Fibroblast of the conjunctiva (primary cell): Measurements from ENCODE around the gene MAN2A2.

ENCODE experiments used
- DNase-seq: peaks from one replicate; pipeline ENCODE4 v3.0.0-alpha.2; 2010; ENCODE audit warnings: low read depth

MAN2A2 gene

DNA sequence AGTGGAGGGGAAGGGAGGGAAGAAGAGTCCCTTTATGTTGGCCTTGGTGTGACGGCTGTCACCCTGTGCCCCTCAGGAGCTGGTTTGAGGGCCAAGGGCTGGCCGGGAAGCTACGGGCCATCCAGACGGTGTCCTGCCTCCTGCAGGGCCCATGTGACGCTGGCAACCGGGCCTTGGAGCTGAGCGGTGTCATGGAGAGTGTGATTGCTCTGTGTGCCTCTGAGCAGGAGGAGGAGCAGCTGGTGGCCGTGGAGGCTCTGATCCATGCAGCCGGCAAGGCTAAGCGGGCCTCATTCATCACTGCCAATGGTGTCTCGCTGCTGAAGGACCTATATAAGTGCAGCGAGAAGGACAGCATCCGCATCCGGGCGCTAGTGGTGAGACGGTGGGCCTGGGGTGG is 43.4 kb downstream of the MAN2A2 start:
- no peak for DNase-seq

DNA sequence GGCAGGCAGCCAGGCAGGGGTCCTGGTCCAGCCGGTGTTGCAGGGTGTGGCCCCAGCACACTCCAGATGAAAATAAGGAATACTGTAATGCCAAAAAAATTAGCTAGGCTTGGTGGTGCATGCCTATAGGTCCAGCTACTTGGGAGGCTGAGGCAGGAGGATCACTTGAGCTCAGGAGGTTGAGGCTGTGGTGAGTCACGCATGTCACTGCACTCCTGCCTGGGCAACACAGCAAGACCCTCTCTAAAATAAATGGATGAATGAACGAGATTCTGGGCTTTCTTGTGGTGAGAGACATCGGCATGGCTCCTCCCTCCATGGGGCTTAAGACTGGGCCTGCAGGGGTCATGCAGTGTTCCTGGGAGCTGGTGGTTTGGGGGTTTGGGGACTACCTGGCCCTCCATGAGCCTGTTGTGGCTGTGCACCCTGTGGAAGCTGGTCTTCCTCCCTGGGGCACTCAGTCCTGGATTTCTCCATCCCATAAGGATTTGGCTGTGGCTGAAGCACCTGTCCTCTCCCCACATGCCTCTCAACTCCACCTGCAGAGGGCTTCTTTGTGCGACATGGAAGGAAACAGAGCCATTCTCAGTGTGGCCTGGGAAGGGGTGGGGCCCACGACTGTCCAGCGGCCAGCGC is 44.0 kb downstream of the MAN2A2 start:
- DNase-seq, result no peak

- no peak for DNase-seq
These were observed 44.7 kb downstream of the MAN2A2 start for GRCh38 chr15:90947577-90948357.

DNA sequence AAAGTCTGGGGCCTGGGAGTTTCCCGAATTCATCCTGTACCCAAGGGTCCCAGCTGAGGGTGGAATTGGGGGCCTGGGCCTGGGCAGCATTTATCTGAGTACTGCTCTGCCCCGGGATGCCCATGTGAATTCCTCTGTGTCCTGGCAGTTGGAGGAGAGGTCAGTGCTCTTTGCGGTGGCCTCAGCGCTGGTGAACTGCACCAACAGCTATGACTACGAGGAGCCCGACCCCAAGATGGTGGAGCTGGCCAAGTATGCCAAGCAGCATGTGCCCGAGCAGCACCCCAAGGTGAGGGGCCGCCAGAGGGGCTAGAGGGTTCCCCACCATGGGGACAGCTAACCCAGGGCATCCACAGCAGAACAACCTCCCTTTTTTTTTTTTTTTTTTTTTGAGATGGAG is 45.4 kb downstream of the MAN2A2 start:
- no peak for DNase-seq

GRCh38 chr15:90949979-90950675 is 47.0 kb downstream of the MAN2A2 start:
- no peak for DNase-seq

GRCh38 chr15:90950676-90951075 is 47.6 kb downstream of the MAN2A2 start:
- no peak for DNase-seq

DNA sequence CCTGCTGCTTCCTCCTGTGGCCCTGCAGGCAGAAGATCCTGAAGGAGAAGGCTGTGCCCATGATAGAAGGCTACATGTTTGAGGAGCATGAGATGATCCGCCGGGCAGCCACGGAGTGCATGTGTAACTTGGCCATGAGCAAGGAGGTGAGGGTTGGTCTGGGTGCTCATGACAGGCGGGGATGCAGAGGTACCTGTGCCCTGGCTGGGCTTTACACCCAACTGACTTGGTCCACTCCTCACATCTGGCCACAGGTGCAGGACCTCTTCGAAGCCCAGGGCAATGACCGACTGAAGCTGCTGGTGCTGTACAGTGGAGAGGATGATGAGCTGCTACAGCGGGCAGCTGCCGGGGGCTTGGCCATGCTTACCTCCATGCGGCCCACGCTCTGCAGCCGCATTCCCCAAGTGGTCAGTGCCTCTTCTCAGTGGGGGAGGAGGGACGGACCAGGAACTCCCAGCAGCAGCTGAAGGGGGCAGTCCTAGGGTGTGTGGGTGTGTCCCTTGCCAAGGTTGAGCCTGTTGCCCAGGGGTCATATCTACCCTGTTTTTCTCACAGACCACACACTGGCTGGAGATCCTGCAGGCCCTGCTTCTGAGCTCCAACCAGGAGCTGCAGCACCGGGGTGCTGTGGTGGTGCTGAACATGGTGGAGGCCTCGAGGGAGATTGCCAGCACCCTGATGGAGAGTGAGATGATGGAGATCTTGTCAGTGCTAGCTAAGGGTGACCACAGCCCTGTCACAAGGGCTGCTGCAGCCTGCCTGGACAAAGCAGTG is 50.0 kb downstream of the MAN2A2 start:
- DNase-seq, result no peak

DNA sequence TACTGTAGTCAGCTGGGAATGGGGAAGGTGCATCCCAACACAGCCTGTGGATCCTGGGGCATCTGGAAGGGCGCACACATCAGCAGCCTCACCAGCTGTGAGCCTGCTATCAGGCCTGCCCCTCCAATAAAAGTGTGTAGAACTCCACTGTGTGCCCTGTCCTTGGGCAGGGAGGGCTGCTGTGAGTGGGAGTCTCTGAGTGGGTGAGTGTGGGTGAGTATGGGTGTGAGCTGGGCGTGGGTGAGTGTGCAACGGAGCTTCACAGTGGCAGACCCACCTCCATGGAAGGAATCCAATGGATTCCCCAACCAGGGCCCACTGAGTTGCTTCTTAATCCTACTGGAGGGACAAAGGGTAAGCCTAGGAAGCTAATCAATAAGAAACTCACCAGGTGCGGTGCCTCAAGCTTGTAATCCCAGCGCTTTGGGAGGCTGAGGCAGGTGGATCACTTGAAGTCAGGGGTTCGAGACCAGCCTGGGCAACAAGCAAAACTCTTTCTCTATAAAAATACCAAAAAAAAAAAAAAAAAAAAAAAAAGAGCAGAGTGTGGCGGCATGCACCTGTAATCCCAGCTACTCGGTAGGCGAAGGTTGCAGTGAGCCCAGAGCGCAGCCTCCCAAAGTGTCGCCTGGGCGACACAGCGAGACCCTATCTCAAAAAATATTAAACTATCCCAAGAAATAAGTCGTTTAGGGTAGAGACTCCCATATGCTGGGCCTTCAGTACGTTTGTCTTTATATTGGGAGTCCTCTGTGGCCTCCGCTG is 51.0 kb downstream of the MAN2A2 start:
- DNase-seq, result no peak

DNA sequence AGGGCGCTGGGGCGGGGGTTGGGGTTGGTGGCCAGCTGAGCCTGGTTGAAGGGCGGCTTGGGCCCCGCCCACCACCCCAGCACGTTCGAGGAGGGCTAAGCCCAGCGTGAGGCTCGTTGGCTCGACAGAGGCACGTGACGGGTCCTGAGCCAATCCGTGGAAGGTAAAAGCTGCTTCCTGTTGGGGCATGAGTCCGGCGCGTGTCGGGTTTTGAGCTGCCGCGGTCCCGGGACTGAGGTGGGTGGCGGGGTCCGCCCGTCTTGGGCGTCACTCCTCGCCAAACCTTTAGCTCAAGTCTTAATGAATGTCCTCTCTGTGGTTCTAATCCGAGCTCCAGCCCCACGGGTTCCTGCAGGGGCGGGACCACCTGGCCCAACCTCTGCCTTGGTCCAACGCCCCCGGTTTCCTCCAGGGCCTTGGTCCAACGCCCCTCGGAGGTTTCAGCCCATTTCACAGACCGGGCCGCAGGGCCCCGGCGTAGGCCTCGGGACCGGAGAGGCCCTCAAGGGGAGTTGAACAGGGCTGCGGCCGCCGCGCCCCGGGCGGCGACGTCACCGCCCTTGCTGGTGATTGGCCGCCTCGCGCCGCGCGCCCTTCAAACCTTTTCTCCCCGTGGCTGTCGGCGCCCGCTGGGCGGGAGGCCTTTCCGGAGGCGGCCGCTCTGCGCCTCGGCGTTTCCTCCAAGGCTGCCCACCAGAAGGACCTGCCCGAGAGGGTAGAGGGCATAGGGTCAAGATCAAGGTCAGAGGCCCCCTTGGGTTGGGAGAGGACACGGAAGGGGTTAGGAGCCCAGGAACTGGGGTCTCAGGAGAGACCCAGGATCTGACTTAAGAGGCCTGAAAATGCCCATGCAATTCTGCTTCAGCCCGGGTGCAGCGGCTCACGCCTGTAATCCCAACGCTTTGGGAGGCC is 51.9 kb downstream of the MAN2A2 start, which contains the start of gene RCCD1:
RCCD1 (plus strand) TSS at position 173 of the 912 bp plus-strand sequence. CDS start 1,851 bp downstream, outside the sequence.
- DNase-seq, result peak; percentile 93

GRCh38 chr15:90955624-90956273 is 52.6 kb downstream of the MAN2A2 start:
- no peak for DNase-seq

DNA sequence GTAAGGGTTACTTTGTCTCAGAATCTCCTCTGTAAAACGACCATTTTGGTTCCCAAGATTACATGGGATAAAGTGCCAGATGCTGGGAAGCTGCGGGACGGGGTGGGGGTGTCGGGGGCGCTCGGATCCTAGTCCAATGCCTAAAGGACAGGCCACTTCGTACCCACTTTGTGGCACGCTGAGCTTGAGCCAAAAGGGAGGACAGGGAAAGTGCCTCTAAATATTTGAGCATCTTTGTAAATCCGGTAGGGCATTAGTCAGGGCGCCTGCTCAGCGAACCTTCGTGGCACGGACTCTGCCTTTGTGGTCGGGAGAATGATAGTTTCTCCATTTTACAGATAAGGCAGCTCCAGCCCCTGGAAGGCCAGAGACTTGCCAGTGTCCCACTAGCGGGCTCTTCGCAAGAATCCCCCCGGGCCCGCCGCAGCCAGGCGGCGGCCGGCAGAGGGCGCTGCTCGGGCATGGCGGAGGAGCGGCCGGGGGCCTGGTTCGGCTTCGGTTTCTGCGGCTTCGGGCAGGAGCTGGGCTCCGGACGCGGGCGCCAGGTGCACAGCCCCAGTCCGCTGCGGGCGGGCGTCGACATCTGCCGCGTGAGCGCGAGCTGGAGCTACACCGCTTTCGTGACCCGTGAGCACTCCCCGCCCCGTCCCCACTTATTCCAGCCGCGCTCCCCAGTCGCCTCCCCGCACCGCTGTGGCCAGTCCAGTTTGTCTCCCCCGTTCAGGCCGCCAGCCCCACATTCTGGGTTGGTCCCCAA is 53.4 kb downstream of the MAN2A2 start:
- peak; percentile 48 for DNase-seq

DNA sequence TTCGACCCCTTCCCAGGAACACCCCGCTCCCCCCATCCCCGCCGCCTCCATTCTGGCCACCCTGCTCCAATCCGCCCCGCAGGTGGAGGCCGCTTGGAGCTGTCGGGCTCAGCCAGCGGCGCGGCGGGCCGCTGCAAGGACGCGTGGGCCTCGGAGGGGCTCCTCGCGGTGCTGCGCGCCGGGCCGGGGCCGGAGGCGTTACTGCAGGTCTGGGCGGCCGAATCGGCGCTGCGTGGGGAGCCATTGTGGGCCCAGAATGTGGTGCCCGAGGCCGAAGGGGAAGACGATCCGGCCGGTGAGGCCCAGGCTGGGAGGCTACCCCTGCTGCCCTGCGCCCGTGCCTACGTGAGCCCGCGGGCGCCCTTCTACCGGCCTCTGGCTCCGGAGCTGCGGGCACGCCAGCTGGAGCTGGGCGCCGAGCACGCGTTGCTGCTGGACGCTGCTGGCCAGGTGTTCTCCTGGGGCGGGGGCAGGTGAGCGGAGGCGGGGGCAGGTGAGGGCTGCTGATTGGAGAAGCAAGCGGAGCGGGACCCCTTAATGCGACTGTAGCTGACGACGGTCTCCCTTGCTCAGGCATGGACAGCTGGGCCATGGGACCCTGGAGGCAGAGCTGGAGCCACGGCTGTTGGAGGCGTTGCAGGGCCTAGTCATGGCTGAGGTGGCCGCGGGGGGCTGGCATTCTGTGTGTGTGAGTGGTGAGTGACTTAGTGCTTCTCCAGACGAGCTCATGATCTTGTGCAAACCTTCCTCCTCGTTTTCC is 54.1 kb downstream of the MAN2A2 start:
- no peak for DNase-seq

DNA sequence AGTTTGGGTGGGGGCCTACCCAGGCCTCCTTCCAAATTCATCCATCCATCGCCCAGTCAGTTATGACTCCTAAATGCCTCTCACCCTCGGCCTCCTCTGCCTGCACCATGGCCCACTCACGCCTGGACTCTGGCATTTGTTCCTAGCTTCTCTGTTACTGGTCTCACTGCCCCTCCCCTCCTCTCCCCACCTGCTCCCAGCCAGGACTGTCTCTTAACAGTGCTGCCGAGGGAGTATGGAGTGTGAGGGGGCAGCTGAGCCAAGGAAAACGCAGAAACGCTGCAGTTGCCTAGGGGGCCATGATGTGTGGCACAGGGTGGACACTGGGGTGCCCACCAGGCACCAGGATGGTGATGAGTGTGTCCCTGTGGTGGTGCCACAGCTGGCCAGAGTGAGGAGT is 54.7 kb downstream of the MAN2A2 start:
- no peak for DNase-seq

- no peak for DNase-seq
These were observed 56.0 kb downstream of the MAN2A2 start for GRCh38 chr15:90959028-90959595.

DNA sequence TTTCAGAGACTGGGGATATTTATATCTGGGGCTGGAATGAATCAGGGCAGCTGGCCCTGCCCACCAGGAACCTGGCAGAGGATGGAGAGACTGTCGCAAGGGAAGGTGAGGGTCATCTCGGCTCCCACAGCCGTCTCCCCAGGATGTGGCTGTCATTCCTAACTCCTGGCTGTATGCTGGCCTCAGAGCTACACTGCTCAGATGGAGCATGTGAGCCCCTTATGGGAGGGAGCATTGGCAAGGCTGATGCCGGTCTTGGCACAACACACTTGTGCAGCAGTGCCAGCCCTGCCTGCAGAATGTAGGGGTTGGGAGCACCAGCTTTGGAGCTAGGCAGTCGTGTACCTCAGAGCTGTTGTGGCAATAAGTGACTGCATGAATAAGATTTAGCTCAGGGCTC is 56.8 kb downstream of the MAN2A2 start:
- DNase-seq, result peak; percentile 10

DNA sequence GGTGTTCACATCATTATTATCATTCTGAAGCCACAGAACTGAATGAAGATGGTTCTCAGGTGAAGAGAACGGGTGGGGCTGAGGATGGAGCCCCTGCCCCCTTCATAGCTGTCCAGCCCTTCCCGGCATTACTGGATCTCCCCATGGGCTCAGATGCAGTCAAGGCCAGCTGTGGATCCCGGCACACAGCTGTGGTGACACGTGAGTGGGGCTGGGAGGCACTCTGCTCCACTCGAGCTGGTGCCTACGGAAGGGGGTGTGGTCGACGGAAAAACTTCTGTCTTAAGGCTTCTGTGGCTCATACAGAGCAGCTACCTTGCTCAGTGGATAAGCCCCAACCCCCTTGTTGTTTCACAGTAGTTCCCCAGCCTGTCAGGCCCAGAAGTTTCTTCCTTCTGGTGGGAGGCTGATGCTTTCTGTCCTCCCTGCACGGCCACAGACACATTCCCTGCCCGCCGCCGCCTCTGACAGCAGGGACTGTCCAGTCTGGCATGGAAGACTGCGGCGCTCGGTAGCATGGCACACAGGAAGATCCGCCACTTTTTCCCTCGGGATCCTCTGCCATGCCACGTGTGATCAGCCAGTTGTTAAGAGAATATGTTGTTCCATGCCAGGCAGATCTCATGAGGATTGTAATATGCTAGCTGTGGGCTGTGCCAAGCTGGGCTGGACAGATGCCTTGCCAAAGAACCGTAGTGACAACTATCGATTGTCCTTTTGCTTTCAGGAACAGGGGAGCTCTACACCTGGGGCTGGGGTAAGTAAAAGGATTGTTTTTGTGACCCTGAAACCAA is 57.4 kb downstream of the MAN2A2 start:
- DNase-seq, result no peak

DNA sequence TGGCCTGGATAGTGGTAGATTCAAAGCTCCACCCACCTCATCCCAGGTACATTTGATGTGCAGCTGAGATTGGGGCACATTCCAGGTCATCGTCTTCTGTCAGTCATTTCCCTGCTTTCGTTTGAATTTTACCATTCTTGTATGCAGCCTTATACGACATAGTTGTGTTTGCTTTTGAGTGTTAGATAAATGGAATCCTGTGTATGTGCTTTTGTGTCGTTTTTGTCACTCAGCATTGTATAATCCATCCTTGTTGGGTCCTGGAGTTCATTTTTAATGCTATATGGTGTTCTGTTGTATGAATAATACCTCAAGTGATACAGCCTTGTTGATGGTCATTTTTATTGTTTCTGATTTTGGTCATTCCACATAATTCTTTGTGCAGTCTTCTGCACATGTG is 58.9 kb downstream of the MAN2A2 start:
- DNase-seq, result no peak
